Natural killer cell (primary cell): ENCODE results near the gene MAP3K14. TPM values are rescaled to one million over a fixed set of nuclear protein-coding genes. Genes with fewer than 3 reads are reported as not detected.

Experiments used
- ATAC-seq, 3 donors: fragments of 150-1000 bp in 2 of 3; fragments of 200-7000 bp in 1 of 3; cut with Tn5 transposase; 1 replicate in 1 of 3; 2 replicates in 2 of 3; pipeline ENCODE4 v1.10.0; 2021; ENCODE audit warnings: mild to moderate bottlenecking in 2 of 3, moderate library complexity in 2 of 3
- DNase-seq, 2 donors: peaks; one replicate each; pipeline versions ENCODE4 v3.0.0 to v3.0.0-alpha.2; 2013 to 2021; ENCODE audit warnings: mixed read lengths in 1 of 2
- H3K27ac ChIP-seq: one replicate; pipeline ENCODE4 v1.5.1; 2013; ENCODE audit warnings: mild to moderate bottlenecking, low read length
- H3K27me3 ChIP-seq: one replicate; pipeline ENCODE4 v1.6.1; 2013; ENCODE audit warnings: low read length; ENCODE audit not compliant: control insufficient read depth, insufficient read depth
- H3K36me3 ChIP-seq: one replicate; pipeline ENCODE4 v1.6.1; 2013; ENCODE audit warnings: low read length; ENCODE audit not compliant: control insufficient read depth, insufficient read depth
- H3K4me1 ChIP-seq: one replicate; pipeline ENCODE4 v1.6.1; 2013; ENCODE audit warnings: low read length; ENCODE audit not compliant: control insufficient read depth, insufficient read depth
- H3K4me3 ChIP-seq: one replicate; pipeline ENCODE4 v1.5.1; 2013; ENCODE audit warnings: low read length
- H3K9me3 ChIP-seq: one replicate; pipeline ENCODE4 v1.6.1; 2013; ENCODE audit warnings: low read length; ENCODE audit not compliant: control insufficient read depth, insufficient read depth
- H3K27ac Mint-ChIP-seq, 2 donors: one replicate each; pipeline ENCODE4 v1.8.0; 2022; ENCODE audit warnings: mild to moderate bottlenecking in 2 of 2, mixed read lengths in 2 of 2, moderate library complexity in 1 of 2
- H3K27me3 Mint-ChIP-seq, 2 donors: one replicate each; pipeline ENCODE4 v1.8.0; 2022; ENCODE audit warnings: low read depth in 2 of 2, mixed read lengths in 2 of 2
- H3K36me3 Mint-ChIP-seq: one replicate; pipeline ENCODE4 v1.8.0; 2022; ENCODE audit warnings: mixed read lengths
- H3K4me1 Mint-ChIP-seq, 2 donors: one replicate each; pipeline ENCODE4 v1.8.0; 2022; ENCODE audit warnings: mixed read lengths in 2 of 2
- H3K4me3 Mint-ChIP-seq: one replicate; pipeline ENCODE4 v1.8.0; 2022; ENCODE audit warnings: mild to moderate bottlenecking, moderate library complexity, mixed read lengths
- H3K9me3 Mint-ChIP-seq, 2 donors: one replicate each; pipeline ENCODE4 v1.8.0; 2022; ENCODE audit warnings: mixed read lengths in 2 of 2
- CTCF ChIP-seq: fragments of 200-600 bp; IDR thresholded peaks from one replicate; pipeline ENCODE4 v1.8.0; 2022; ENCODE audit warnings: antibody characterized with exemption
- WGBS: methylation state at CpG from one replicate; pipeline ENCODE4 v1.1.7; 2013; ENCODE audit warnings: missing lambda C conversion rate; ENCODE audit not compliant: insufficient coverage; 5-methylcytosine and 5-hydroxymethylcytosine counted together
- intact Hi-C: fragments of 100-400 bp; cut with micrococcal nuclease; formaldehyde crosslinking; loops from one replicate; pipeline ENCODE4 v1.14.2; 2022
- total RNA-seq, 4 donors: library from RNA; stranded (reverse); fragments of 120-200 nt in 1 of 4; gene quantifications; one replicate each; pipeline versions ENCODE4 v1.2.3 to v1.2.4, GENCODE V29; 2013 to 2022

MAP3K14 gene
- total RNA-seq, 3 donors from 2014 or later (not counting 1 experiment from before 2014, with no cell fraction given): 28.0 to 31.9 (median 31.6) TPM

DNA sequence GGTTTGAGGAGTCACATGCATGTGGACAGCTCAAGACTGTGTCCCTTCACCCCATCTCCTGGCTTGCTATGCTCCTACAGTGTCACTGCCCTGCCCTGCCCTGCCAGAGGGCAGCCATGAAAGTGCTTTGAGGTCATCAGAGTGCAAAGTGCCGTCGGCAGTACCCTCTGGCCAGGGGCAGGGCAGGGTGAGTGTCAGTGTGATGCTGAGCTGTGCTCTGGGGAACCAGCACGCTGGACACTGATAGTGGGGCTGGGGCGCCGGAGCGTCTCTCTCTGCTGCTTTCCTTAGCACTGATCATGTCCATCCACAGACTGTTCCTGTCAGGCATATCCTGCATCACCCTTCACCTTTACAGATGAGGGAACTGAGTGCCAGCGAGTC lies 53.4 kb downstream of the MAP3K14 start:
- Mint-ChIP-seq H3K9me3 (no peaks in the 10 kb centered on the region), H3K27me3 (no peaks in the 10 kb centered on the region), H3K27ac (no peak overlapping the region), H3K4me1 (peaks cover 0 to 15% of the 10 kb centered on the region in 2 donors), H3K36me3 (no peaks in the 10 kb centered on the region), H3K4me3 (no peak overlapping the region)
- H3K9me3 ChIP-seq: no peaks in the 10 kb centered on the region
- no peak for TF ChIP-seq CTCF
- no peaks in the 10 kb centered on the region for H3K27me3 ChIP-seq
- H3K4me3 ChIP-seq: no peak overlapping the region
- peaks cover 43% of the 10 kb centered on the region for H3K36me3 ChIP-seq
- peaks cover 20% of the 10 kb centered on the region for H3K4me1 ChIP-seq
- H3K27ac ChIP-seq: no peak overlapping the region
- ATAC-seq (no peak), DNase-seq (no peak)
- intact Hi-C loops: loop anchor here (2.0 kb wide), 1 partner anchor 17 kb away; no protein-coding TSS in a partner anchor
- 95% methylated on average over 7 of the region's 7 CpGs for WGBS

DNA sequence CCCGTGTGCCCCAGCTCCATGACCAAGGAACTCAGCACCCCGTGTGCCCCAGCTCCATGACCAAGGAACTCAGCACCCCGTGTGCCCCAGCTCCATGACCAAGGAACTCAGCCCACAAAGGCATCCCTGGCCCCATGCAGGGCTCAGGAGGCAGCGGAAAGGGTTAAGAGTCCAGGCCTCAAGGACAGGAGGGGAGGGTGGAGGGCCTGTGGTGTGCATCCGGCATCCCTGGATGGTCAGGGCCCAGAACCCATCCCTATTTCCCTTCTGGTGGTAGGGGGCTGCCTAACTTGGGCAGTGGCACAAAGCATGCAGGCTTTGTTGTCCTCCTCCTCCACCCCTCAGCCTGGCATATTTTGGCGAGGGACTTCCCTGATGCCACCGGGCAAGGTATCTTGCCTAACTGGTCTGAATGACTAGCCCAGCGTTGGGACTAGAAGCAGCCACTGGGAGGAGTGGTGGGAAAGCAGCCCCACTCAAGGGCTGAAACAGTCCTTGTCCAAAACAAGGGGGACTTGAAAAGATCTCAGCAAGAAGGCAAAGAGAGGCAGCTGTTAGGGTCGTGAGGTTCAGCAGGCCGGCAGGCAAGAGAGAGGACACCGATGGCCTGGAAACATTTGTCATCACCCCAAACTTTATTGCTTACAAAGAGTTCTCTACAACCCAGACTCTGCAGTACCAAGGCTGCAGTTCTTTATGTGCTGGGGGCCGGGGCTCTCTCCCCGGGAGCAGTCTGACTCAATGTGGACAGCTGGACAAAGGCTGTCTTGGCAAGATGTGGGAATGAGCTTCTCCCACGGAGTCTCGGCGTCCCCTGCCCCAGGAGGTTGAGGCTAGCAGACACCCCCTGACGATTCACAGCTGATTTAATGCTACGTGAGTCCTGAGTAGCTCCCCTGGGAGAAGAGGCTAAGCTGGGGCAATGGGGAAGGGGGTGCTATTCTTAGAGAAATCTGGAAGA lies 54.0 kb downstream of the MAP3K14 start:
- Histone ChIP-seq H3K9me3 (no peaks in the 10 kb centered on the region), H3K36me3 (peaks cover 37% of the 10 kb centered on the region), H3K27me3 (no peaks in the 10 kb centered on the region), H3K27ac (peak overlapping the region; percentile 52), H3K4me1 (peaks cover 20% of the 10 kb centered on the region), H3K4me3 (peak overlapping the region; percentile 62)
- H3K27me3 Mint-ChIP-seq: no peaks in the 10 kb centered on the region
- DNase-seq: no peak
- no peaks in the 10 kb centered on the region for H3K9me3 Mint-ChIP-seq
- peak overlapping the region; percentile 84 for H3K4me3 Mint-ChIP-seq
- WGBS: 81% methylated on average over 17 of the region's 18 CpGs
- H3K4me1 Mint-ChIP-seq: peaks cover 0 to 15% of the 10 kb centered on the region in 2 donors
- TF ChIP-seq CTCF: no peak
- H3K36me3 Mint-ChIP-seq: no peaks in the 10 kb centered on the region
- peak in 1 of 3 donors; percentile 6 for ATAC-seq
- H3K27ac Mint-ChIP-seq: peak overlapping the region in 1 of 2 donors; percentile 81
- intact Hi-C loops: loop anchor here (2.0 kb wide), 1 partner anchor 16 kb away; no protein-coding TSS in a partner anchor

GRCh38 chr17:45261577-45262515 lies 55.0 kb downstream of the MAP3K14 start, which contains the start of gene SPATA32:
Gene SPATA32, minus strand, starts transcription at chr17:45262094. Its CDS starts 78 bp downstream, at chr17:45262016.
- TF ChIP-seq CTCF: no peak
- H3K4me3 ChIP-seq: peak within 1 kb of the TSS; percentile 62
- peak; percentile 76 to 83 (median 78) for ATAC-seq
- Mint-ChIP-seq H3K9me3 (no peaks in the 10 kb centered on the region), H3K27me3 (no peaks in the 10 kb centered on the region), H3K27ac (peak within 1 kb of the TSS in 1 of 2 donors; percentile 81), H3K4me3 (peak within 1 kb of the TSS; percentile 84), H3K36me3 (no peaks in the 10 kb centered on the region), H3K4me1 (peaks cover 0 to 15% of the 10 kb centered on the region in 2 donors)
- H3K27ac ChIP-seq: peak within 1 kb of the TSS; percentile 52
- H3K9me3 ChIP-seq: no peaks in the 10 kb centered on the region
- intact Hi-C loops: loop anchor here (2.0 kb wide), 1 partner anchor 15 kb away; no protein-coding TSS in a partner anchor
- H3K36me3 ChIP-seq: peaks cover 28% of the 10 kb centered on the region
- peaks cover 20% of the 10 kb centered on the region for H3K4me1 ChIP-seq
- WGBS: 2% methylated on average over 68 of the region's 68 CpGs
- H3K27me3 ChIP-seq: no peaks in the 10 kb centered on the region
- DNase-seq: peak; percentile 42 to 81
